ENCODE data around the gene AKT3.
"Not testable (repeated sequence)": the region's sequence is repeated elsewhere in the genome, so short reads cannot be mapped to it uniquely, and the experiment has no call there.

Gene AKT3

GRCh38 chr1:243850202-243850451, at the start of gene AKT3:
AKT3 (minus strand) TSS chr1:243850243; CDS start chr1:243843170, 7,073 bp downstream.
- peak; percentile 93 for DNase-seq (ENCODE audit: low spot score)

DNA sequence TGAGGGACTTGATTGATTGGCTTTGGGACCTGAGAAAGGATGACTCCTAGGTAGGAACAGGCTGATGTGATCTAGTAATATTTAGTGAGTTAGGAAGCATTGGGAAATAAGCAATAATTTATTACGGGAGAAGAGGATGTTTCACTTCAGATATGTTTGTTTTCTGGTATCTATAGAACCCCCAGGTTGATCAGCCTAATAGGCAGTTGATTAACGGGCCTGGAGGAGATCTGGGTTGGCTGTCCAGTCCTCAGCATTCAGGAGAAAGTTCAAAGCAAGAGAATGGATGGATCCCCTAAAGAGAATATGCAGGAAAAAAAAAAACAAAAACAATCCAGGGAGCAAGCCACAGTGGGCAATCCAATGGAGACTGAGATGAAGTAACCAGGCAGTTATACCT, 48.2 kb upstream of the AKT3 start:
- no peak for DNase-seq (ENCODE audit: low spot score)

GRCh38 chr1:243896313-243896712, 46.3 kb upstream of the AKT3 start:
- no peak for DNase-seq (ENCODE audit: low spot score)

DNA sequence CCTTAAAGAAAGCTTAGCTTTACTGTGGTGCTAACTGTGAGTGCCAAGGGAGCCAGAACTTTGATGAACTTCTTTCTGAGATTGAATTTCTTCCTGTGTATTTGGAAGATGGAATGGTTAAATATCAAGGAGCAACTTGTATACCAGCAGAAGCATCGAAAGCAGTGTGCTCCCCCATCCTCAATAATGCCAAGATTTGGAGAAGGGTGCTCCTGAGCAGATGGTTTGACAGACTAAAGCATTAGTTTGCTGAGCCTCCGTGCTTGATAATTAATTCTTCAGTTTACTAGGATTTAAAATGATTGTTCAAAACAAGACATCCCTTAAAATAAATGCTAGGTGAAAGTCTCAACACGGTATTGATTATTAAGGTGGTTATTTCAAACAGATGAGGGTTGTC, 42.4 kb upstream of the AKT3 start:
- no peak for DNase-seq (ENCODE audit: low spot score)

- peak; percentile 86 for DNase-seq (ENCODE audit: low spot score)
Measured at GRCh38 chr1:243890576-243890975, 40.5 kb upstream of the AKT3 start.

GRCh38 chr1:243885806-243886205, 35.8 kb upstream of the AKT3 start:
- DNase-seq (ENCODE audit: low spot score), result no peak

DNA sequence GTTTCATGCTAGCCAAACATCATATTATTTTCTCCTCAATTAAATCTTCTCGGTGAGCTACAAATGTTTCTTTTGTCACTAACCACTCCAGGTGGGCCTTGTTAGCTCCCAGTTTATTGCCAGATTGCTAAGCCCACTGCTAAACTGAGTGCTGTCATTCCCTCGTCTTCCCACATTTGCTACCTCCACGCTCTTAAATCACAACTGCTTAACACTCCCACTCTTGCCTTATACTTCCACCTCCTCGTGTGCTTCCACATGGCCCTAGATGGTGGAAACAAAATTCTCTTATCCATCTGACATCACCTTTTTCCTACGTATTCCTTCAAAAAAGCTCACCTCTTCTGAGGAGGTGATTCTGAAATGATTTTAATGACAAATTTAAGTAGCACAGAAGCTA, 34.6 kb upstream of the AKT3 start:
- no peak for DNase-seq (ENCODE audit: low spot score)

DNA sequence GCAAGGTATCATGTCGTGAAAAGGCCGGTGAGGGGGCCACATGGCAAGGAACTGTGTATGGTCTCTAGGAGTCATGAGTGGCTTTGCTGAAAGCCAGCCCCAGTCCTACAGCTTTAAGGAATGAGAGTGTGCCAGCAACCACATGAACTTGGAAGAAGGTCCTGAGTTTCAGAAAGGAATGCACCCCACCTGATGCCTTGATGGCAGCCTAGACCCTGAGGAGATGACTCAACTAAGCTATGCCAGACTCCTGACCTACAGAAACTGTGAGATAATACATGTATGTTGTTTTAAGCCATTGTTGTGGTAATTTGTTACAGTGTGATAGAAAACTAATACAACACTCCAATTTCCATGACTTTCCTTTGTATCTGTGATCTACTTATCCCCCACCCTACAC, 33.5 kb upstream of the AKT3 start:
- peak; percentile 57 for DNase-seq (ENCODE audit: low spot score)

- DNase-seq (ENCODE audit: low spot score), result peak; percentile 61
Measured at GRCh38 chr1:243882276-243882675, 32.2 kb upstream of the AKT3 start.

GRCh38 chr1:243877058-243877457, 27.0 kb upstream of the AKT3 start:
- not testable (repeated sequence) for DNase-seq (ENCODE audit: low spot score)

GRCh38 chr1:243855616-243856318, 5.7 kb upstream of the AKT3 start:
- DNase-seq (ENCODE audit: low spot score), result no peak

DNA sequence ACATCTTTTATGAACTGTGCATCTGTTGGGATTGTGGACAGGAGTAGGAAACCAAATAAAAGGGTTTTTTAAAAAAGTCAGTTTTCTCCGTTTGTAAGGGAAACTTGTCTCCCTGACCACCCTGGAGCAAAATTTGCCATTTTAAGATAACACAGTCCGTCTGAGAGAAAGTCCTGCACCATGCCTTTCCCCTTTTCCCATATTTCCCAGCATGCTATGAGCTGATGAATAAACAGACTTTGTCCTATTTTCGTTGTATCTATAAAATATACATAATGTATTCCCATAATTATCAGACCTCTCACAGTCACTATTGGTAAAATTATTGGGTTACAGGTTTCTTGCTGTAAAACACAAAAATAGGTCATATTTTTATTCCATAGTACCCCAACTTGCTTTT, 1.7 kb upstream of the AKT3 start:
- DNase-seq (ENCODE audit: low spot score), result no peak

DNA sequence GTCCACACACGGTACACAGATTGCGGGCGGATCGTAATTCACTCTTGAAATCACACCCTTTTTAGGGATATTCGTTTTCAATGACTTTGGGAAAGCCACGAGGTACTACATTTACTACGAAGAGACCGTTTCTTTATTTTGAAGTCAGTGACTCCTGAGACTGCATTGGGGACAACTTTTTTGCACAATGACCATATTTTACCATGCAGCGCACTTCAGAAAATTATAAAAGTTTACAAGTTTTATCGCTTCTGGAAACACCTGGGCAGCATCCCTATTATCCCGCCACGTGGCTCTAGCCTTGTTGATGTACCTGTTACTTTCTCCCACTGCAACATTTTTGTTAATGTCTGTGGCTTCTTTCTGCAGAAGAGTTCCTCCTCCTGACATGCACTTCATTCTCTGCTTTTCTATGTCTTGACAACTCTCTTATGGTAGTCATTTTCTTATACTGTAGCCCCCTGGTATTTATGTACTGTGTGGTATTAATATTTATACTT, 1.3 kb upstream of the AKT3 start:
- no peak for DNase-seq (ENCODE audit: low spot score)

- DNase-seq (ENCODE audit: low spot score), result peak; percentile 91
Measured at GRCh38 chr1:243850452-243851256, 611 bp upstream of the AKT3 start.

DNA sequence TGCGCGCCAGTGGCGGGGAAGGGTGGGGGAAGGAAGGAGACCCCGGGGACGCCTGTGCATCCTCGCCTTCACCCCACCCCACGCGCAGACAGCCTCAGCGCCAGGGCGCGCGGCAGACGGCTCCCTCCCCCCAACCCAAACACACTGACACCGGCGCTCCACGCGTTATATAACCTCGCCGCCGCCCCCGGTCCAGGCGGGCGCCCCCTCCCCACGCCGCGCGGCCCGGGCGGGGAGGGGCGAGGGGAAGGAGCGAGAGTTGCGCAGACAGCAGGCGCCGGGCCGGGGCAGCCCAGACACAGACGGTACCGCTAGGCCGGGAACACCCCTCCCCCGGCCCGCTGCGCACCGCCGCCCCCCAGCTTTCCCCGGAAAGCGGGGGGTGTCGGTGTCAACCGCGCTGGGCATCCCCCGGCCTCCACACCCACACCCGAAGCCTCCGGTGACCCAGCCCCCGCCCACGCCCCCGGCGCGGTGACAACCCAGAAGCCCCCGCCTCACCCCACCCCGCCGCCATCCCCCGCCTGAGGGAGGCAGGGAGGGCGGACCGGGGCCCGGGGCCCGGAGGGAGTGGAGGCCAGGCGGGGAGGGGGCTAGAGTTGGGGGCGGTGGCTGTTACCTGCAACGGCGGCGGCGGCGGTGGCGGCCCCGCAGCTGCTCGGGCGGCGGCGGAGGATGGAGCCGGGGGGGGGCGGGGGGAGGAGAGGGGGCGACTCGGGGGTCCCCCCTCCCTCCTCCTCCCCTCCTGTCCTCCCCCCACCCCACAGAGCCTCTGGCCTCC, 432 bp downstream of the AKT3 start:
- peak; percentile 64 for DNase-seq (ENCODE audit: low spot score)

DNA sequence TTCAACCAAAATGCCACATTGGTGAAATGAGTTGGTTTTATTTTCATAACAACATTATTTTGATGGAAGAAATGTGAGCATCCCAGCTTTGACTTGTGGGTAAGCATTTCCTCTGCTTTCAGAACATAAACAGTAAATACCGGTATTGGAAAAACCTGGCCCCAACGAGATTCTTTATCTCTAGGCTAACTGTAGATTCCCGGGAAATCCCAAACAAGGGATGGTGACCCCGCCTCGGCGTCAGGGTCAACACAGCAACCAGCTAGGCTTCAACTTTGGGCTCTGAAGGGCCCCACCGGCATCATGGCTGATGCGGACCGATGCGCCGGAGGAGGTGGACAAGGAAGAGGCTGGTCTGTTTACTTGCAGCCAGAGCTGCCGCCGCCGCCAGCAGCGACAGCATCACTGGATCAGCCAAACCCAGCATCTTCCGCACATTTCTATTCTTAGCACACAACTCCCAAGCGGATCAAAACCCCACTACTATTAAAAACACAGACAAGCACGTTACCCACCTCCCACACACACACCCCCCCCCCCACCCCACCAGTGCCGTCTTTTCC, 1.1 kb downstream of the AKT3 start:
- DNase-seq (ENCODE audit: low spot score), result peak; percentile 74

- no peak for DNase-seq (ENCODE audit: low spot score)
Measured at GRCh38 chr1:243848165-243848857, 1.7 kb downstream of the AKT3 start.

DNA sequence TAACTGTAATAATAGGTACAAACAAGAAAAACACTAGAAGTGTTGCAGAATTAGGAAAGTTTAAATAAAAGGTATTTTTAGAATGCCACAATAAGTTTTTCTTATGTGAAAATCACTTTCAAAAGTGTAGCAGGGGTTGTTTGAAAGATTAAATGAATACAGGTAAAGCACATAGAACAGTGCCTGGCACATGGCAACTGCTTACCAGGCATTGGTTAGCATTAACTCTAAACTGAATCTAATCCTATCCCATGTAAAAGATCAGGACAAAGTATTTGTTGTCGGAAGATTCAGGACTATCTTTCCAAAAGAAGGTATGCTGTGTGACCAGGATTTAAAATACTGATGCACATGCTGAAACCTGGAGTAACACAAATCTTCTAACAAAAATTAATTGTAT, 3.3 kb downstream of the AKT3 start:
- no peak for DNase-seq (ENCODE audit: low spot score)

DNA sequence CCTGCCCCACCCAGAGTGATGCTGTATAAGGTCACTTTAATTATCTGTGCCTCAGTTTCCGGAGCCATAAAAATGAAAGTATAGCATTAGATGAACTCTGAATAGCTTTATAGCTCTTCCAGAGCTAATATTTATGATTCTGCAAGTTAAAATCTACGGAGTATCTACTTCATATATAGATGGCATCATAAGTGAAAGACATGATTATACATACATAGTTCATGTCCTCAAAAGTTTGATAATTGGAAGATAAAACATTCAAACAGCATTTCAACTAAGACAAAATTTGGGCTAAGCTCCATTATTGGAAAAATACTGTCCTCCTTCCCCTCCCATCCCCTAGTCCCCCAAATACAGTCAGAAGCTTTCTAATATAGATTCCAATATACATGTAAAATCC, 4.2 kb downstream of the AKT3 start:
- DNase-seq (ENCODE audit: low spot score), result no peak

DNA sequence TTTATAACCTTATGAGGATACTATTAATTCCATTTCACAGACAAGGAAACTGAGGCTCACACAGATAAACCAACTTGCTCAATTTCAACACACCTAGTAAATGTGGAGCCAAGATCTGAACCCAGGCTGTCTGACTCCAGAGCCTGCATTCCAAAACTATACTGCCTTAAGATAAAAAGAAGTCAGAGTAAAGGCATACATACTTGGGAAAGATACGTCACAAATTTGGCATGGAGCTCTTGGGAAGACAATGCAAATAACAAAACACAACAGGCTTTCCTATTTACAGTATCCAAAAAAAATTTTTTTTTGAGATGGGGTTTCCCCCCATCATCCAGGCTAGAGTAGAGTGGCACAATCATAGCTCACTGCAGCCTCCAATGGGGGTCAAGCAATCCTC, 5.9 kb downstream of the AKT3 start:
- no peak for DNase-seq (ENCODE audit: low spot score)

DNA sequence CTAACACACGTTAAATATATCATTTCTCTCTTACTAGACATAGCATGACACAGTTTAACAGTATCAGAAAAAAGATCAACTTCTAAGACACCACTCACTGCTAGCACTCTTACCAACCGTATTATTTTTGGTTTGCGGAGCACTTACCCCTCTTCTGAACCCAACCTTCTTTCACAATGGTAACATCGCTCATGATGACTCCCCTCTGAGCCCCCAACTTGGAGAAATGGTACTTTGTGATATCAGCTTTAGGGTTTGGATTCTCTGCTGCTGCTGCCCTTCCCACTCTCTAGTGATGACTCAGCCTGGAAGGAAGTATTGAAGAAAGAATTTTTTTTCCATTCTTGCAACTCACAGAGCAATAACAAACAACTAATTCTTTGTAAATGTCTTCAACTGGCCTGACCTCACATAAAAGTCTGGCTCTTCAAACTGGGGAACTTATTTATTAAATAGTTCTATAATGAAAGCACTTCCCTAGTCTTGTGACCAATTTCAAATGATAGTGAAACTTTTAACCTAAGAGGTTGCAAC, 7.0 kb downstream of the AKT3 start:
- peak; percentile 68 for DNase-seq (ENCODE audit: low spot score)

DNA sequence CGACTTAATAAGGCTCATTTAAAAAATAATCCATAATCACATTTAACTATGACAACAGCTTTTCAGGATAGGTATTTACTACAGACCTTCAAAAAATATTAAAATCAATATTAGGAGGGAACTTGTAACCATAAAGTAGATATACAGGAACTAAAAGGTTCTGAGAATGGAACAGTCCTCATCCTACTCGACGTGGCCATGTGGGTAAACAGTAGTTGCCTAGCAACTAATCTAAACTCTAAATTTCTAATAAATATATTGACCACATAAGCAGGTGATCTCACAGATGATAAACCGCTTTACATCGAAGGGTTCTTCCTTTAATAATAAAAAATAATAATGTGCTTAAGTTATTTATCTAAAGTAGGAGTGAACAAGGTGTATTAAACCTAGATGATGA, 7.9 kb downstream of the AKT3 start:
- no peak for DNase-seq (ENCODE audit: low spot score)
